Measurements from ENCODE around the gene HOXC5. TPM values are rescaled to one million over a fixed set of nuclear protein-coding genes. Genes with fewer than 3 reads are reported as not detected.

The HOXC5 gene
- 0.52 TPM for polyA plus RNA-seq (ENCODE audit: insufficient read length)

- peak; percentile 79 for DNase-seq (ENCODE audit: low read depth)
Measured at GRCh38 chr12:54032627-54033100, at the start of gene HOXC5. Gene HOXC5, plus strand, starts transcription at chr12:54033050. Its CDS starts 73 bp downstream, at chr12:54033123.

GRCh38 chr12:53983568-53983949 lies 49.3 kb upstream of the HOXC5 start:
- no peak for DNase-seq (ENCODE audit: low read depth)

- no peak for DNase-seq (ENCODE audit: low read depth)
Measured at GRCh38 chr12:53983950-53984572, 48.8 kb upstream of the HOXC5 start.

GRCh38 chr12:53984901-53985691 lies 47.8 kb upstream of the HOXC5 start, which contains the start of gene HOXC10:
Gene HOXC10, plus strand, starts transcription at chr12:53985146. Its CDS starts 114 bp downstream, at chr12:53985260.
- DNase-seq (ENCODE audit: low read depth) = peak; percentile 57

GRCh38 chr12:53985692-53985993 lies 47.2 kb upstream of the HOXC5 start:
- no peak for DNase-seq (ENCODE audit: low read depth)

- no peak for DNase-seq (ENCODE audit: low read depth)
Measured at GRCh38 chr12:53985994-53986685, 46.7 kb upstream of the HOXC5 start.

- no peak for DNase-seq (ENCODE audit: low read depth)
Measured at GRCh38 chr12:53986686-53987483, 46.0 kb upstream of the HOXC5 start.

- DNase-seq (ENCODE audit: low read depth) = no peak
Measured at GRCh38 chr12:53987787-53988230, 45.0 kb upstream of the HOXC5 start.

GRCh38 chr12:53988541-53989226 lies 44.2 kb upstream of the HOXC5 start:
- no peak for DNase-seq (ENCODE audit: low read depth)

- DNase-seq (ENCODE audit: low read depth) = no peak
Measured at GRCh38 chr12:53989227-53990113, 43.4 kb upstream of the HOXC5 start.

- DNase-seq (ENCODE audit: low read depth) = no peak
Measured at GRCh38 chr12:53990311-53991076, 42.4 kb upstream of the HOXC5 start.

GRCh38 chr12:53991077-53991460 lies 41.8 kb upstream of the HOXC5 start:
- DNase-seq (ENCODE audit: low read depth) = no peak

GRCh38 chr12:53992377-53992889 lies 40.4 kb upstream of the HOXC5 start:
- DNase-seq (ENCODE audit: low read depth) = no peak

GRCh38 chr12:53993162-53994008 lies 39.5 kb upstream of the HOXC5 start:
- no peak for DNase-seq (ENCODE audit: low read depth)

GRCh38 chr12:53994009-53994263 lies 38.9 kb upstream of the HOXC5 start:
- no peak for DNase-seq (ENCODE audit: low read depth)

GRCh38 chr12:53994264-53995001 lies 38.4 kb upstream of the HOXC5 start:
- no peak for DNase-seq (ENCODE audit: low read depth)

GRCh38 chr12:53995002-53995377 lies 37.9 kb upstream of the HOXC5 start:
- no peak for DNase-seq (ENCODE audit: low read depth)

All from forelimb muscle (tissue), 1 donor.